Measurements from ENCODE around the gene LAPTM5. TPM values are rescaled to one million over a fixed set of nuclear protein-coding genes. Genes with fewer than 3 reads are reported as not detected.

LAPTM5 gene
- total RNA-seq, 1 experiment from 2014 or later, result 1.9 TPM

GRCh38 chr1:30704765-30705509 lies 52.6 kb downstream of the LAPTM5 start:
- POLR2A ChIA-PET, result no interaction called here
- in situ Hi-C loops (cut with HindIII; ENCODE audit: low pct_unique_long_range_greater_than_20kb, low sequenced_read_pairs), result no loop called here
- H3K27me3 ChIP-seq (ENCODE audit: control insufficient read depth, insufficient read depth, low read length), result no peaks in the 10 kb centered on the region; the same call in 1 of the 2 replicates
- H3K4me1 ChIP-seq (ENCODE audit: control insufficient read depth, insufficient read depth, low read length), result no peaks in the 10 kb centered on the region; the same call in 1 of the 2 replicates
- intact Hi-C loops (cut with micrococcal nuclease; ENCODE audit: unreplicated experiment), result loop anchor here (5.0 to 10.0 kb wide), 3 partner anchors 600 to 1468 kb away; partner anchors contain the start of gene PTPRU
- no TSS peak for BruUV-seq (replicated peaks)
- no peak overlapping the region for H3K27ac ChIP-seq (ENCODE audit: low read length)
- no peak overlapping the region for H3K4me3 ChIP-seq (ENCODE audit: low read depth in 2 of 2, low read length in 2 of 2)
- no peak for TF ChIP-seq POLR2AphosphoS5 (IDR thresholded peaks at IDR 0.05; ENCODE audit: low read depth, low read length)
- TF ChIP-seq TCF7L2 (IDR thresholded peaks at IDR 0.05; ENCODE audit: low read depth, low read length), result no peak
- no peak for TF ChIP-seq CTCF (IDR thresholded peaks at IDR 0.05)
- no peak for TF ChIP-seq SIN3A (IDR thresholded peaks at IDR 0.05; ENCODE audit: borderline replicate concordance, insufficient read depth, low read depth, low read length)
- TF ChIP-seq, protein P1, sequence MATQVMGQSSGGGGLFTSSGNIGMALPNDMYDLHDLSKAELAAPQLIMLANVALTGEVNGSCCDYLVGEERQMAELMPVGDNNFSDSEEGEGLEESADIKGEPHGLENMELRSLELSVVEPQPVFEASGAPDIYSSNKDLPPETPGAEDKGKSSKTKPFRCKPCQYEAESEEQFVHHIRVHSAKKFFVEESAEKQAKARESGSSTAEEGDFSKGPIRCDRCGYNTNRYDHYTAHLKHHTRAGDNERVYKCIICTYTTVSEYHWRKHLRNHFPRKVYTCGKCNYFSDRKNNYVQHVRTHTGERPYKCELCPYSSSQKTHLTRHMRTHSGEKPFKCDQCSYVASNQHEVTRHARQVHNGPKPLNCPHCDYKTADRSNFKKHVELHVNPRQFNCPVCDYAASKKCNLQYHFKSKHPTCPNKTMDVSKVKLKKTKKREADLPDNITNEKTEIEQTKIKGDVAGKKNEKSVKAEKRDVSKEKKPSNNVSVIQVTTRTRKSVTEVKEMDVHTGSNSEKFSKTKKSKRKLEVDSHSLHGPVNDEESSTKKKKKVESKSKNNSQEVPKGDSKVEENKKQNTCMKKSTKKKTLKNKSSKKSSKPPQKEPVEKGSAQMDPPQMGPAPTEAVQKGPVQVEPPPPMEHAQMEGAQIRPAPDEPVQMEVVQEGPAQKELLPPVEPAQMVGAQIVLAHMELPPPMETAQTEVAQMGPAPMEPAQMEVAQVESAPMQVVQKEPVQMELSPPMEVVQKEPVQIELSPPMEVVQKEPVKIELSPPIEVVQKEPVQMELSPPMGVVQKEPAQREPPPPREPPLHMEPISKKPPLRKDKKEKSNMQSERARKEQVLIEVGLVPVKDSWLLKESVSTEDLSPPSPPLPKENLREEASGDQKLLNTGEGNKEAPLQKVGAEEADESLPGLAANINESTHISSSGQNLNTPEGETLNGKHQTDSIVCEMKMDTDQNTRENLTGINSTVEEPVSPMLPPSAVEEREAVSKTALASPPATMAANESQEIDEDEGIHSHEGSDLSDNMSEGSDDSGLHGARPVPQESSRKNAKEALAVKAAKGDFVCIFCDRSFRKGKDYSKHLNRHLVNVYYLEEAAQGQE (IDR thresholded peaks at IDR 0.05; ENCODE audit: insufficient read depth in 1 of 2, low read depth in 2 of 2, low read length in 1 of 2), result no peak
- H3K36me3 ChIP-seq (ENCODE audit: control insufficient read depth, insufficient read depth, low read length), result no peaks in the 10 kb centered on the region
- no peaks in the 10 kb centered on the region for H3K9me3 ChIP-seq (ENCODE audit: control insufficient read depth, insufficient read depth, low read depth, low read length)
- DNase-seq (ENCODE audit: low read depth, low spot score) (no peak), ATAC-seq (no peak)
- CTCF ChIA-PET, result no interaction called here

GRCh38 chr1:30704271-30704670 lies 53.3 kb downstream of the LAPTM5 start:
- TF ChIP-seq CTCF (IDR thresholded peaks at IDR 0.05) (no peak), TCF7L2 (IDR thresholded peaks at IDR 0.05; ENCODE audit: low read depth, low read length) (no peak), POLR2AphosphoS5 (IDR thresholded peaks at IDR 0.05; ENCODE audit: low read depth, low read length) (no peak), SIN3A (IDR thresholded peaks at IDR 0.05; ENCODE audit: borderline replicate concordance, insufficient read depth, low read depth, low read length) (no peak)
- TF ChIP-seq, protein P1 (IDR thresholded peaks at IDR 0.05; ENCODE audit: insufficient read depth in 1 of 2, low read depth in 2 of 2, low read length in 1 of 2), result no peak
- intact Hi-C loops (cut with micrococcal nuclease; ENCODE audit: unreplicated experiment) (loop anchor here (10.0 kb wide), 1 partner anchor 599 kb away; no protein-coding TSS in a partner anchor), in situ Hi-C loops (cut with HindIII; ENCODE audit: low pct_unique_long_range_greater_than_20kb, low sequenced_read_pairs) (no loop called here)
- Histone ChIP-seq H3K4me3 (ENCODE audit: low read depth in 2 of 2, low read length in 2 of 2) (no peak overlapping the region), H3K9me3 (ENCODE audit: control insufficient read depth, insufficient read depth, low read depth, low read length) (no peaks in the 10 kb centered on the region), H3K27me3 (ENCODE audit: control insufficient read depth, insufficient read depth, low read length) (no peaks in the 10 kb centered on the region; the same call in 1 of the 2 replicates), H3K36me3 (ENCODE audit: control insufficient read depth, insufficient read depth, low read length) (no peaks in the 10 kb centered on the region), H3K4me1 (ENCODE audit: control insufficient read depth, insufficient read depth, low read length) (no peaks in the 10 kb centered on the region; the same call in 1 of the 2 replicates), H3K27ac (ENCODE audit: low read length) (no peak overlapping the region)
- ATAC-seq (no peak), DNase-seq (ENCODE audit: low read depth, low spot score) (no peak)
- CTCF ChIA-PET, result no interaction called here
- BruUV-seq (replicated peaks), result no TSS peak
- POLR2A ChIA-PET, result no interaction called here
